Liver (tissue), 3 donors: ENCODE measurements around the gene RARB.

Source experiments
- CTCF ChIP-seq: fragments of 150-350 bp; IDR thresholded peaks from 2 replicates; pipeline ENCODE4 v1.5.1; 2017; ENCODE audit warnings: improper control_type of control experiment, low read depth, low read length; ENCODE audit not compliant: missing input control
- EGR1 ChIP-seq, 2 donors: IDR thresholded peaks; 2 replicates each; pipeline ENCODE4 v1.6.1; 2016 to 2018; ENCODE audit warnings: antibody characterized with exemption in 2 of 2, low read depth in 2 of 2
- RAD21 ChIP-seq, 2 donors: IDR thresholded peaks; 2 replicates each; pipeline ENCODE4 v1.6.1; 2016; ENCODE audit warnings: antibody characterized with exemption in 2 of 2, mild to moderate bottlenecking in 2 of 2
- REST ChIP-seq: IDR thresholded peaks from 2 replicates; pipeline ENCODE4 v1.6.1; 2016; ENCODE audit warnings: antibody characterized with exemption, mild to moderate bottlenecking
- YY1 ChIP-seq: IDR thresholded peaks from 2 replicates; pipeline ENCODE4 v1.6.1; 2016; ENCODE audit warnings: antibody characterized with exemption, mild to moderate bottlenecking
- ZBTB33 ChIP-seq: IDR thresholded peaks from 2 replicates; pipeline ENCODE4 v1.6.1; 2016; ENCODE audit warnings: antibody characterized with exemption
- donor health status: healthy.
- donor health status: healthy.

GRCh38 chr3:25582242-25582641 is 154.2 kb downstream of the RARB start:
- TF ChIP-seq CTCF: no peak
- TF ChIP-seq REST: no peak
- no peak for TF ChIP-seq ZBTB33
- TF ChIP-seq YY1: no peak
- no peak for TF ChIP-seq RAD21 (IDR thresholded peaks at IDR 0.05)
- TF ChIP-seq EGR1 (IDR thresholded peaks at IDR 0.05; ENCODE audit: low read depth in 2 of 2): no peak
